ENCODE data around the gene CAPS.

GRCh38 chr19:5929625-5930024 lies 15.6 kb downstream of the CAPS start:
- TF ChIP-seq CTCF (conservative IDR thresholded peaks at IDR 0.05; ENCODE audit: low read depth, low read length) (no peak), EZH2phosphoT487 (IDR thresholded peaks at IDR 0.05; ENCODE audit: borderline replicate concordance, low read length) (no peak), EZH2 (IDR thresholded peaks at IDR 0.05; ENCODE audit: low read length, unreplicated experiment) (no peak)
